ENCODE measurements around the gene PDE6A. TPM values are rescaled to one million over a fixed set of nuclear protein-coding genes. Genes with fewer than 3 reads are reported as not detected.
A peak's percentile ranks its signal among the peaks of the same experiment; 100 is the strongest.

PDE6A gene
- total and polyA plus RNA-seq, 2 of the 13 experiments (the other 11 are each of a cell fraction or from before 2014, with no cell fraction given) = 0.01 TPM; not detected in 1

GRCh38 chr5:149824846-149825245, 119.7 kb downstream of the PDE6A start (continued):
- TF ChIP-seq AHDC1 (CRISPR knock-in tag; IDR thresholded peaks at IDR 0.05; ENCODE audit: borderline replicate concordance) (no peak), CHD4 (IDR thresholded peaks at IDR 0.05; ENCODE audit: borderline replicate concordance, low read length) (no peak), BCL3 (CRISPR knock-in tag; IDR thresholded peaks at IDR 0.05) (no peak), ZNF567 (CRISPR knock-in tag; IDR thresholded peaks at IDR 0.05; ENCODE audit: borderline replicate concordance) (no peak), RFX1 (IDR thresholded peaks at IDR 0.05) (no peak)

GRCh38 chr5:149824120-149824519, 120.5 kb downstream of the PDE6A start:
- ChIA-PET POLR2A (no interaction called here), CTCF (ENCODE audit: low intra/inter-chr PET ratio, low total read pairs) (no interaction called here)
- no peak overlapping the region for H3K4me3 ChIP-seq (replicated peaks in 1 of 3; ENCODE audit: insufficient read depth in 1 of 3, low read depth in 2 of 3, low read length in 3 of 3)
- H3K36me3 ChIP-seq (replicated peaks in 1 of 2; ENCODE audit: control insufficient read depth in 1 of 2, insufficient read depth in 2 of 2, low read length in 2 of 2) = no peaks in the 10 kb centered on the region; a peak in 2 of 5 replicates
- in situ Hi-C loops (cut with HindIII; ENCODE audit: extremely low pct_ligation_motif_present, low pct_unique_long_range_greater_than_20kb) = no loop called here
- FAIRE-seq = no peak
- no TSS peak for BruUV-seq (replicated peaks)
- H4K20me1 ChIP-seq (ENCODE audit: insufficient read depth, low read length) = no peaks in the 10 kb centered on the region
- whole genome bisulfite sequencing (ENCODE audit: low lambda C conversion rate) = 89% methylated on average over 7 of the region's 7 CpGs
- DNase-seq (ENCODE audit: low spot score) = peak; percentile 11
- H3K4me1 ChIP-seq (ENCODE audit: insufficient read depth, low read length) = peaks cover 9% of the 10 kb centered on the region; the same call in 1 of the 2 replicates
- H3K9me3 ChIP-seq (ENCODE audit: low read length) = no peaks in the 10 kb centered on the region
- no peak overlapping the region for H3K9ac ChIP-seq (ENCODE audit: insufficient read depth, low read depth, low read length)
- no peaks in the 10 kb centered on the region for H3K79me2 ChIP-seq (ENCODE audit: insufficient read depth, low read length)
- intact Hi-C loops (cut with micrococcal nuclease; ENCODE audit: unreplicated experiment) = no loop called here
- no peak overlapping the region for H3K4me2 ChIP-seq (ENCODE audit: low read depth, low read length)
- no peak overlapping the region for H3K27ac ChIP-seq (ENCODE audit: extremely low read length, insufficient read depth, low read length)
- H3K27me3 ChIP-seq (ENCODE audit: control insufficient read depth in 1 of 2, insufficient read depth in 2 of 2, low read length in 2 of 2) = no peaks in the 10 kb centered on the region
- TF ChIP-seq REXO4 (CRISPR knock-in tag; IDR thresholded peaks at IDR 0.05; ENCODE audit: borderline replicate concordance) (no peak), ATF7 (IDR thresholded peaks at IDR 0.05) (peak; percentile 83), ATF7 (CRISPR knock-in tag; IDR thresholded peaks at IDR 0.05) (no peak)
- H2AFZ ChIP-seq (ENCODE audit: low read length) = no peak overlapping the region
- no peak for ATAC-seq
